Left ventricle myocardium inferior (tissue), 1 donor: ENCODE results near the gene ACRBP. TPM values are rescaled to one million over a fixed set of nuclear protein-coding genes. Genes with fewer than 3 reads are reported as not detected.

Experiments used
- DNase-seq: peaks from one replicate; pipeline ENCODE4 v3.0.0-alpha.2; 2020
- H3K27ac ChIP-seq: fragments of 200-600 bp; replicated peaks from 2 replicates; pipeline ENCODE4 v1.8.0; 2021
- H3K27me3 ChIP-seq: fragments of 200-600 bp; 2 replicates; pipeline ENCODE4 v1.8.0; 2021; ENCODE audit warnings: low read depth
- H3K36me3 ChIP-seq: fragments of 200-600 bp; 2 replicates; pipeline ENCODE4 v1.8.0; 2021
- H3K4me1 ChIP-seq: fragments of 200-600 bp; 2 replicates; pipeline ENCODE4 v1.8.0; 2021
- H3K4me3 ChIP-seq: fragments of 200-600 bp; 2 replicates; pipeline ENCODE4 v1.8.0; 2021; ENCODE audit warnings: mild to moderate bottlenecking, moderate library complexity
- H3K9me3 ChIP-seq: fragments of 200-600 bp; replicated peaks from 2 replicates; pipeline ENCODE4 v1.8.0; 2021
- CTCF ChIP-seq: fragments of 200-600 bp; IDR thresholded peaks from 2 replicates; pipeline ENCODE4 v1.8.0; 2021; ENCODE audit warnings: antibody characterized with exemption, mild to moderate bottlenecking, borderline replicate concordance
- intact Hi-C: fragments of 100-400 bp; cut with micrococcal nuclease; formaldehyde crosslinking; loops from one replicate; pipeline ENCODE4 v1.11.0; 2022
- total RNA-seq: library from RNA; stranded (reverse); fragmentation: NEBNext Ultra II Directional; extraction: Animal tissue kit (Norgen Biotek cat#: 25700); gene quantifications from one replicate; pipeline ENCODE4 v1.2.1, GENCODE V29; 2021
- donor health status: DM: no; HTN: yes; CAD: no; lungs with severe emphysema.

The ACRBP gene
- total RNA-seq, 1 donor from 2014 or later, result 1.4 TPM

GRCh38 chr12:6650832-6651231, 3.6 kb upstream of the ACRBP start:
- Histone ChIP-seq H3K27ac (no peak overlapping the region), H3K4me1 (peaks cover 36% of the 10 kb centered on the region), H3K9me3 (no peaks in the 10 kb centered on the region), H3K27me3 (no peaks in the 10 kb centered on the region), H3K36me3 (peaks cover 67% of the 10 kb centered on the region), H3K4me3 (no peak overlapping the region)
- DNase-seq, result no peak
- no peak for TF ChIP-seq CTCF
- intact Hi-C loops, result no loop called here

GRCh38 chr12:6646276-6647082, 753 bp downstream of the ACRBP start:
- Histone ChIP-seq H3K4me1 (peaks cover 15% of the 10 kb centered on the region), H3K27me3 (no peaks in the 10 kb centered on the region), H3K27ac (peak overlapping the region; percentile 60), H3K36me3 (peaks cover 29% of the 10 kb centered on the region), H3K4me3 (peak overlapping the region; percentile 65), H3K9me3 (peaks cover 12% of the 10 kb centered on the region)
- no peak for DNase-seq
- no peak for TF ChIP-seq CTCF
- intact Hi-C loops, result no loop called here

DNA sequence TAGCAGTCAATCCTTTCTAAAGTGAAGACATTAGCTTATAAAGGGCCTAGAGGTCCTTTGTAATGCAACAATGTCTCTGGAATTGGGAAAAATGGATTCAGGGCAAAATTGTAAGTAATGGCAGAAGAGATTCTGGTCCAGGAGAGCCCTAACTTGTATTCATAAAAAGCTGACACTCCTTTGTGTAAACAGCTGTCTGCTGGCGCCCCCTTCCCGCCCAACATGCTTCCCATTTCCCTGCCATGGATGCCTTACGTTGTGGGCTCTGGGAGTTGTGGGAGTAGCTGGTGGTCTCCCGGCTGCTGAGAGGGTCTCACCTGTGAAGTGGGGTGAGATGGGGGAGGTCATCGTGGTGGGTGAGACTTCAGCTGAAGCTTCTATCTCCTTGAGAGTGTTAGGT, 2.3 kb downstream of the ACRBP start:
- Histone ChIP-seq H3K36me3 (peaks cover 14% of the 10 kb centered on the region), H3K4me3 (no peak overlapping the region), H3K4me1 (peaks cover 15% of the 10 kb centered on the region), H3K27ac (peak overlapping the region; percentile 41), H3K9me3 (peaks cover 12% of the 10 kb centered on the region), H3K27me3 (no peaks in the 10 kb centered on the region)
- intact Hi-C loops, result no loop called here
- TF ChIP-seq CTCF, result peak; percentile 22
- DNase-seq, result no peak

GRCh38 chr12:6644257-6644596, 3.0 kb downstream of the ACRBP start:
- intact Hi-C loops, result no loop called here

GRCh38 chr12:6643569-6644256, 3.5 kb downstream of the ACRBP start:
- TF ChIP-seq CTCF, result no peak
- Histone ChIP-seq H3K4me3 (no peak overlapping the region), H3K36me3 (peaks cover 10% of the 10 kb centered on the region), H3K4me1 (peaks cover 15% of the 10 kb centered on the region), H3K27ac (peak overlapping the region; percentile 50), H3K9me3 (peaks cover 12% of the 10 kb centered on the region), H3K27me3 (no peaks in the 10 kb centered on the region)
- intact Hi-C loops, result no loop called here
- DNase-seq, result no peak

More at GRCh38 chr12:6644257-6644596, 3.0 kb downstream of the ACRBP start:
- Histone ChIP-seq H3K27me3 (no peaks in the 10 kb centered on the region), H3K4me3 (no peak overlapping the region), H3K4me1 (peaks cover 15% of the 10 kb centered on the region), H3K9me3 (peaks cover 12% of the 10 kb centered on the region), H3K36me3 (peaks cover 12% of the 10 kb centered on the region), H3K27ac (peak overlapping the region; percentile 41)
- TF ChIP-seq CTCF, result no peak
- DNase-seq, result no peak
